Measurements from ENCODE around the gene ANAPC2.
"Not testable (repeated sequence)": the region's sequence is repeated elsewhere in the genome, so short reads cannot be mapped to it uniquely, and the experiment has no call there.

ANAPC2 gene

GRCh38 chr9:137143459-137143858 lies 44.9 kb downstream of the ANAPC2 start:
- DNase-seq (ENCODE audit: low spot score), result no peak

- no peak for DNase-seq (ENCODE audit: low spot score)
Measured at GRCh38 chr9:137141976-137142936, 46.1 kb downstream of the ANAPC2 start.

- no peak for DNase-seq (ENCODE audit: low spot score)
Measured at GRCh38 chr9:137141050-137141810, 47.1 kb downstream of the ANAPC2 start.

GRCh38 chr9:137140151-137141012 lies 48.0 kb downstream of the ANAPC2 start:
- DNase-seq (ENCODE audit: low spot score), result no peak

GRCh38 chr9:137139468-137140150 lies 48.8 kb downstream of the ANAPC2 start:
- no peak for DNase-seq (ENCODE audit: low spot score)

GRCh38 chr9:137138722-137139467 lies 49.5 kb downstream of the ANAPC2 start, which contains the start of gene GRIN1:
TSS of gene GRIN1 (plus strand) at chr9:137139154. CDS start at chr9:137139487, 333 bp downstream.
- no peak for DNase-seq (ENCODE audit: low spot score)

GRCh38 chr9:137138058-137138721 lies 50.2 kb downstream of the ANAPC2 start:
- no peak for DNase-seq (ENCODE audit: low spot score)

- DNase-seq (ENCODE audit: low spot score), result no peak
Measured at GRCh38 chr9:137136881-137137607, 51.3 kb downstream of the ANAPC2 start.

- no peak for DNase-seq (ENCODE audit: low spot score)
Measured at GRCh38 chr9:137136261-137136880, 52.0 kb downstream of the ANAPC2 start.

GRCh38 chr9:137135154-137135553 lies 53.2 kb downstream of the ANAPC2 start:
- DNase-seq (ENCODE audit: low spot score), result not testable (repeated sequence)

- no peak for DNase-seq (ENCODE audit: low spot score)
Measured at GRCh38 chr9:137134191-137134590, 54.2 kb downstream of the ANAPC2 start.

GRCh38 chr9:137130176-137130755 lies 58.1 kb downstream of the ANAPC2 start:
- DNase-seq (ENCODE audit: low spot score), result no peak

GRCh38 chr9:137129456-137130175 lies 58.7 kb downstream of the ANAPC2 start:
- peak; percentile 83 for DNase-seq (ENCODE audit: low spot score)

- DNase-seq (ENCODE audit: low spot score), result no peak
Measured at GRCh38 chr9:137128862-137129455, 59.4 kb downstream of the ANAPC2 start.

GRCh38 chr9:137128158-137128861 lies 60.0 kb downstream of the ANAPC2 start:
- DNase-seq (ENCODE audit: low spot score), result no peak

GRCh38 chr9:137127301-137128157 lies 60.8 kb downstream of the ANAPC2 start:
- DNase-seq (ENCODE audit: low spot score), result peak; percentile 26
